Activated naive CD8-positive, alpha-beta T cell treated with anti-CD3 and anti-CD28 coated beads, Interleukin-2, amount 50 U/mL, for 24 hours (primary cell): Measurements from ENCODE around the gene MUC21.
"Not testable (repeated sequence)": the region's sequence is repeated elsewhere in the genome, so short reads cannot be mapped to it uniquely, and the experiment has no call there.

Experiments used
- ATAC-seq: fragments of 150-1000 bp; cut with Tn5 transposase; one replicate; pipeline ENCODE4 v1.10.0; 2021
- DNase-seq: peaks from one replicate; pipeline ENCODE4 v3.0.0; 2021
- H3K27ac Mint-ChIP-seq: one replicate; pipeline ENCODE4 v1.8.0; 2021; ENCODE audit warnings: mild to moderate bottlenecking, mixed read lengths
- H3K27me3 Mint-ChIP-seq: one replicate; pipeline ENCODE4 v1.8.0; 2021; ENCODE audit warnings: mixed read lengths
- H3K36me3 Mint-ChIP-seq: one replicate; pipeline ENCODE4 v1.8.0; 2021; ENCODE audit warnings: low read depth, mixed read lengths
- H3K4me1 Mint-ChIP-seq: one replicate; pipeline ENCODE4 v1.8.0; 2021; ENCODE audit warnings: mixed read lengths
- H3K4me3 Mint-ChIP-seq: one replicate; pipeline ENCODE4 v1.8.0; 2021; ENCODE audit warnings: mild to moderate bottlenecking, moderate library complexity, mixed read lengths
- H3K9me3 Mint-ChIP-seq: one replicate; pipeline ENCODE4 v1.8.0; 2021; ENCODE audit warnings: mixed read lengths

The MUC21 gene

GRCh38 chr6:30957716-30958115 is 25.8 kb upstream of the MUC21 start:
- H3K36me3 Mint-ChIP-seq: no peaks in the 10 kb centered on the region
- no peak overlapping the region for H3K27ac Mint-ChIP-seq
- H3K4me3 Mint-ChIP-seq: no peak overlapping the region
- H3K4me1 Mint-ChIP-seq: peaks cover 11% of the 10 kb centered on the region
- ATAC-seq (no peak), DNase-seq (no peak)
- H3K27me3 Mint-ChIP-seq: peaks cover 25% of the 10 kb centered on the region
- no peaks in the 10 kb centered on the region for H3K9me3 Mint-ChIP-seq

DNA sequence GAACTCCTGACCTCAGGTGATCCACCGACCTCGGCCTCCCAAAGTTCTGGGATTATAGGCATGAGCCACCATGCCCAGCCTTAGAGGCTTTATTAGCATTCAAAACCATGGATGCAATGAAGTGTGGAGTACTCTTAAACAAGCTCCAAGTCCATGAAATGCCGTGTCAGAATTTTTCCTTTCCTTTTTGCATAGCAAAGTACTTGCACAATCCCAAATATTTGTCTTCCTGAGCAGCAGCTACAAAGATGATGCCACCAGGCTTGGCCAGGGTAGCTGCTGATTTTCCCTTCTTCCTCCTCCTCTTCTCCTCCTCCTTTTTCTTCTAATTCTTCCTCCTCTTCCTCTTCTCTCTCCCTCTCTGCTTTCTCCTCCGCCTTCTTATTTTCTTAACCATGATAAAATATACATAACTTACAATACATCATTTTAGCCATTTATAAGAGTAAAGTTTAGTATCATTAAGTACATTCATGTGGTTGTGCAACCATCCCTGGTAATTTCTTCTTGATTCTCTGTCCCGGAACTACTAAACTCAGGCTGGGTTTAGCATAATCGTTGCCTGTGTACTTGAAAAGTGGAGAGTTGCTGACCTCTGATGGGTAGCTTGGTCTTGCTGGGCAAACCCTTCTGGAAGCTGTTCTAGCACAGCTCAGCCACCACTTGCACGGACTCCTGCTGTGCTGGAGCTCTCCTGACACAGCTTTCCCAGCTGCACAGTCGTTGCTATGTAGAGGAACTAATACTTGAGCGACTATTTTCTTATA is 22.4 kb upstream of the MUC21 start:
- ATAC-seq: no peak
- H3K27ac Mint-ChIP-seq: no peak overlapping the region
- no peak overlapping the region for H3K4me3 Mint-ChIP-seq
- peaks cover 11% of the 10 kb centered on the region for H3K4me1 Mint-ChIP-seq
- DNase-seq: no peak
- H3K9me3 Mint-ChIP-seq: no peaks in the 10 kb centered on the region
- no peaks in the 10 kb centered on the region for H3K36me3 Mint-ChIP-seq
- peaks cover 36% of the 10 kb centered on the region for H3K27me3 Mint-ChIP-seq

DNA sequence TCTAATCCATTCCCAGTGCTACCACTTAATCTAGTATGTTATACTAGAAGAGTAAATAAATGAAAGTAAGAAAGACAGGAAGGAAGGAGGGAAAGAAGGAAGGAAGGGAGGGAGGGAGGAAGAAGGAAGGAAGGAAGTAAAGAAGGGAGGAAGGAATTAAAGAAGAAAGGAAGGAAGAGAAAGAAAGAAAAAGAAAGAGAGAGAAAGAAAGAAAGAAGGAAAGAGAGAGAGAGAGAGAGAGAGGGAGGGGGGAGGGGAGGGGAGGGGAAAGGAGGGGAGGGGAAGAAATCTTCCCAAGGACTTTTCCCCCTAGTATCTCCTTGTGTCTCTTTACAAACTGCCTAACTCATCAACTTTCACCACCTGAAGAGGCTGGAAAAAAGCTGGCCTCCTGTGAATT is 20.8 kb upstream of the MUC21 start:
- Mint-ChIP-seq H3K4me3 (no peak overlapping the region), H3K36me3 (no peaks in the 10 kb centered on the region), H3K4me1 (peaks cover 9% of the 10 kb centered on the region), H3K27me3 (peaks cover 28% of the 10 kb centered on the region), H3K27ac (no peak overlapping the region), H3K9me3 (no peaks in the 10 kb centered on the region)
- DNase-seq (no peak), ATAC-seq (no peak)

DNA sequence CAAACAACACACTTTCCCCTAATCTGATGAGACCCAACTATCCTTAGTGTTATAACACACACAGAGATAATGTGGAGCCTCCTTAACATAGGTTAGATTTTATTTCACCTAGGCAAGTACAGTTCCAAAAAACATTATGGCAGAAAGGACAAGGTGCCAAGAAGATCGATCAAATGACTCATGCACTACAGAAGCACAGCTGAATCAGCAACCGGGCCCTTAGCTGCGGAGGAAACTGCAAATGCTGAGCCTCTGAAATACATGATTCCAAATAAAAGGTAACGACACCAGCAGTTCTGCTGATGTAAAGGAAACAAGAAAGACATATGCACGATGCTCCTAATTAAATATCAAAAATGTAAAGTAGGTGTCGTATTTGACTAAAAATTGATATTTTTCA is 19.9 kb upstream of the MUC21 start:
- H3K9me3 Mint-ChIP-seq: no peaks in the 10 kb centered on the region
- peaks cover 28% of the 10 kb centered on the region for H3K27me3 Mint-ChIP-seq
- no peak for DNase-seq
- no peaks in the 10 kb centered on the region for H3K36me3 Mint-ChIP-seq
- H3K27ac Mint-ChIP-seq: no peak overlapping the region
- peaks cover 9% of the 10 kb centered on the region for H3K4me1 Mint-ChIP-seq
- ATAC-seq: no peak
- H3K4me3 Mint-ChIP-seq: no peak overlapping the region

DNA sequence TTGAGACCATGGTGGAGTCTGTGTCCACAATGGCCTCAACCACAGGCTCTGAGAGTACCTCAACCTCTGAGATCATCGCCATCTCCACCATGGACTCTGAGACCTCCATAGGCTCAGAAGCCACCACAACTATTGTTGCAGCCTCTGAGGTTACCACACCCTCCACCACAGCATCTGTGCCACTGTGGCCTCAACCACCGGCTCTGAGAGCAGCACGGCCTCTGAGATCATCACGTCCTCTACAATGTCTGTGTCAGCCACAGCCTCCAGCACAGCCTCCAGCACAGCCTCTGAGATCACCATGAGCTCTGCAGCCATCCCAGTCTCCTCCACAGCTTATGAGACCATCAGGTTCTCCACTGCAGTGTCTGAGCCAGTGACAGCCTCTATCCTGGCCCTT is 19.4 kb upstream of the MUC21 start:
- Mint-ChIP-seq H3K9me3 (no peaks in the 10 kb centered on the region), H3K4me3 (no peak overlapping the region), H3K36me3 (no peaks in the 10 kb centered on the region), H3K27ac (no peak overlapping the region), H3K4me1 (peaks cover 9% of the 10 kb centered on the region), H3K27me3 (peaks cover 26% of the 10 kb centered on the region)
- DNase-seq: no peak
- peak; percentile 24 for ATAC-seq

DNA sequence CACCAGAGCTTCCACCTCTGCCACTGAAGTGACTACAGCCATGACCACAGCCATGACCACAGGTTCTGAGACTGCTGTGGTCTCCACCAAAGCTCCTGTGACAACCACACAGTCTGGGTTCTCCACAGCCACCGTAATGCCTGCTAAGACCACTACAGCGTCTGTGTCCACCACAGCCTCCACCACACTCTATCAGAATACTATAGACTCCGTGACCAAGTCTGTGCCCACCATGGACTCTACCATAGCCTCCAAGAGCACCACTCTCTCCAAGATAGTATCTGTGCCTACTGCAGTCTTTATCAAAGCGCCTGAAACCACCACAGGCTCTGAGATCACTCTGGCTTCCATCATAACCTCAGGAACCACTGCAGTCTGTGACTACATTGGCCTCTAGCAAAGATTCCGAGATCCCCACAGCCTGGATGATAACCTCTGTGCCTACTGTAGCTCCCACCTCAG is 18.3 kb upstream of the MUC21 start:
- ATAC-seq (peak; percentile 49), DNase-seq (no peak)
- Mint-ChIP-seq H3K36me3 (no peaks in the 10 kb centered on the region), H3K27me3 (peaks cover 24% of the 10 kb centered on the region), H3K4me3 (no peak overlapping the region), H3K9me3 (no peaks in the 10 kb centered on the region), H3K4me1 (peaks cover 9% of the 10 kb centered on the region), H3K27ac (no peak overlapping the region)

GRCh38 chr6:30966154-30966553 is 17.4 kb upstream of the MUC21 start:
- Mint-ChIP-seq H3K36me3 (no peaks in the 10 kb centered on the region), H3K9me3 (no peaks in the 10 kb centered on the region), H3K4me3 (no peak overlapping the region), H3K27me3 (peaks cover 21% of the 10 kb centered on the region), H3K4me1 (peaks cover 9% of the 10 kb centered on the region), H3K27ac (no peak overlapping the region)
- no peak for DNase-seq
- no peak for ATAC-seq

- H3K9me3 Mint-ChIP-seq, ATAC-seq, H3K4me3 Mint-ChIP-seq, H3K4me1 Mint-ChIP-seq, H3K36me3 Mint-ChIP-seq, DNase-seq, H3K27ac Mint-ChIP-seq: not testable (repeated sequence)
- peaks cover 18% of the 10 kb centered on the region for H3K27me3 Mint-ChIP-seq
Observed at GRCh38 chr6:30969171-30969570, 14.3 kb upstream of the MUC21 start.

- no peaks in the 10 kb centered on the region for H3K36me3 Mint-ChIP-seq
Observed at GRCh38 chr6:30970946-30971345, 12.6 kb upstream of the MUC21 start.

GRCh38 chr6:30972816-30973215 is 10.7 kb upstream of the MUC21 start:
- H3K9me3 Mint-ChIP-seq: no peaks in the 10 kb centered on the region
- ATAC-seq (no peak), DNase-seq (no peak)
- H3K4me3 Mint-ChIP-seq: no peak overlapping the region
- no peaks in the 10 kb centered on the region for H3K36me3 Mint-ChIP-seq
- no peaks in the 10 kb centered on the region for H3K4me1 Mint-ChIP-seq
- peaks cover 4% of the 10 kb centered on the region for H3K27me3 Mint-ChIP-seq
- no peak overlapping the region for H3K27ac Mint-ChIP-seq

More at GRCh38 chr6:30970946-30971345, 12.6 kb upstream of the MUC21 start:
- Mint-ChIP-seq H3K27ac (no peak overlapping the region), H3K27me3 (peaks cover 4% of the 10 kb centered on the region), H3K4me3 (no peak overlapping the region), H3K4me1 (no peaks in the 10 kb centered on the region), H3K9me3 (no peaks in the 10 kb centered on the region)
- DNase-seq (no peak), ATAC-seq (no peak)

GRCh38 chr6:30974490-30975252 is 8.8 kb upstream of the MUC21 start:
- no peaks in the 10 kb centered on the region for H3K4me1 Mint-ChIP-seq
- H3K4me3 Mint-ChIP-seq: no peak overlapping the region
- peaks cover 8% of the 10 kb centered on the region for H3K27me3 Mint-ChIP-seq
- no peak for ATAC-seq
- DNase-seq: no peak
- no peak overlapping the region for H3K27ac Mint-ChIP-seq
- H3K9me3 Mint-ChIP-seq: no peaks in the 10 kb centered on the region
- H3K36me3 Mint-ChIP-seq: no peaks in the 10 kb centered on the region

DNA sequence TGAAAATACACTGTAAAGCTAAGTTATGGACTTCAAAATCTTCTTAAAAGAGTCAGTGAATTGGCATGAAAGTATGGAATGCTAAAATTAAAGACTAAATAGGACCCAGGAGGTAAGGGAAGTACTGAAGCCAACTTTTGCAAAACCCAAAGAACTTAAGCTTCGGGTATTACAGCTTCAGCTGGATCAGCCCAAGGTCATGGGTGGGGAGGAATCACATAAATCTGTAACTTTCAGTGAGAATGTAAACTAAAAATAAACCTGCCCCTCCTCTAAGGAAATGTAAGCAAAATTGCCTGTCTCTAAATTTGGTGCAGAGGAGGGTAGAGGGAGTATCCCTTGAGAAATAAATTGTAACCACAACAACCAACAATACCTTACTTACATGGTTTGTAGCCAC is 4.4 kb upstream of the MUC21 start:
- Mint-ChIP-seq H3K27ac (no peak overlapping the region), H3K36me3 (no peaks in the 10 kb centered on the region), H3K27me3 (peaks cover 32% of the 10 kb centered on the region), H3K4me1 (no peaks in the 10 kb centered on the region), H3K9me3 (no peaks in the 10 kb centered on the region), H3K4me3 (no peak overlapping the region)
- ATAC-seq (no peak), DNase-seq (no peak)

- H3K36me3 Mint-ChIP-seq: no peaks in the 10 kb centered on the region
Observed at GRCh38 chr6:30979690-30980089, 3.8 kb upstream of the MUC21 start.

DNA sequence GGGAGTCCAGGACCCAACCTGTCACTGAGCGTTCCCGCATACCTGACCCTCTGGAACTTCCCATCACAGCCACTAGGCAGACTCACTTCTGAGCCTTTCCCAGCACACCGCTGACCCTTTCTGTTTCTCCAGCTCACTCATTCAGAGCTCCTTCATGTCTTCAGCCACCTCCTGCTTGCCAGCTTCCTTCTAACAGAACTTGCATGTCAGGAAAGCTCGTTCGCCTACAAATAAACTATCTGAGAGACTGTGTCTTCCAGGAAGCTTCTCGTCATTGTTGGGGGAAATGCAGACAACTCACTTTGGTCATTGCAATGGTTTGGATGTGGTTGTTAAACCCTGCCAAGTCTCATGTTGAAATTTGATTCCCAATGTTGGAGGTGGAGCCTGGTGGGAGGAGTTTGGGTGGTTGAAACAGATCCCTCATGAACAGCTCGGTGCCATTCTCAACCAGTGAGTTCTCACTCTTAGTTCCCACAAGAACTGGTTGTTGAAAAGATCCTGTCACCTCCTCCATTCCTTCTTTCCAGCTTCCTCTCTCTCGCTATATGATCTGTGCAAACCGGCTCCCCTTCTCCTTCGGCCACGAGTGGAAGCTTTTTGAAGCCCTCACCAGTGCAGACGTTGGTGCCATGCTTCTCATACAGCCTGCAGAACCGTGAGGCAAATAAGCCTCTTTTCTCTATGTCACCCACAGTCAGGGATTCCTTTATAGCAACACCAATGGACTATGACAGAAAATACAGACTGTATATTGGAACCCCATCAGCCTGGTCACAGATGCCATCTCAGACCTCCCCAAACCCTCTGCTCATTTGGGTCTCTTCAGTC is 1.4 kb upstream of the MUC21 start:
- Mint-ChIP-seq H3K36me3 (no peaks in the 10 kb centered on the region), H3K27ac (no peak overlapping the region), H3K27me3 (peaks cover 32% of the 10 kb centered on the region), H3K4me1 (peaks cover 9% of the 10 kb centered on the region), H3K4me3 (no peak overlapping the region), H3K9me3 (no peaks in the 10 kb centered on the region)
- no peak for DNase-seq
- no peak for ATAC-seq

More at GRCh38 chr6:30979690-30980089, 3.8 kb upstream of the MUC21 start:
- no peaks in the 10 kb centered on the region for H3K9me3 Mint-ChIP-seq
- H3K27me3 Mint-ChIP-seq: peaks cover 32% of the 10 kb centered on the region
- no peaks in the 10 kb centered on the region for H3K4me1 Mint-ChIP-seq
- no peak for ATAC-seq
- no peak for DNase-seq
- H3K4me3 Mint-ChIP-seq: no peak overlapping the region
- H3K27ac Mint-ChIP-seq: no peak overlapping the region
